ENCODE measurements around the gene EML1. TPM values are rescaled to one million over a fixed set of nuclear protein-coding genes. Genes with fewer than 3 reads are reported as not detected.
A peak's percentile ranks its signal among the peaks of the same experiment; 100 is the strongest.
"Not testable (repeated sequence)": the region's sequence is repeated elsewhere in the genome, so short reads cannot be mapped to it uniquely, and the experiment has no call there.

Gene EML1
- total RNA-seq, 6 experiments from 2014 or later: 3.3 to 6.8 (median 4.5) TPM

DNA sequence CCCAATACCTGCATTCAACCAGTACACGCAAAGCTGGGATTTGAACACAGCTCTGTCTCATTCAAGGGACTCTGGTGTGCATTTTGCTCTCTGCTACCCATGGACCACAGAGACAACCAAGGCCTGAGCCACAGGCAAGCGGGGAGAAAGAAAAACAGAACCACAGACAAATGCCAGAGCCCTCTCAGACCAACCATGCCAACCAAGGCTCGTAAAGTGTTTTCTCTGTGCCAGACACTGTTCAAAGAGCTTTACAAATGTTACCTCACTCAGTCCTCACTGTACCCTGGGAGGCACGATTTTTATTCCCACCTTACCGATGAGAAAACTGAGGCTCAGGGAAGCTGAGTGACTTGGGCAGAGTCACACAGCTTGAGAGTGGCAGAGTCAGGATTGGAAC lies 32.4 kb upstream of the EML1 start:
- ATAC-seq (no peak), DNase-seq (no peak)
- 73% methylated on average over 3 of the region's 5 CpGs for WGBS (ENCODE audit: insufficient coverage, low coverage, low lambda C conversion rate, missing lambda C conversion rate)
- no peaks in the 10 kb centered on the region for H3K27me3 ChIP-seq
- H3K9me3 ChIP-seq: no peaks in the 10 kb centered on the region
- no peak overlapping the region for H3K4me3 ChIP-seq
- peaks cover 0 to 14% (median 3%) of the 10 kb centered on the region in 4 donors for H3K4me1 ChIP-seq
- H3K27ac ChIP-seq: no peak overlapping the region
- no peak for TF ChIP-seq POLR2A (IDR thresholded peaks at IDR 0.05)
- TF ChIP-seq, protein P1, sequence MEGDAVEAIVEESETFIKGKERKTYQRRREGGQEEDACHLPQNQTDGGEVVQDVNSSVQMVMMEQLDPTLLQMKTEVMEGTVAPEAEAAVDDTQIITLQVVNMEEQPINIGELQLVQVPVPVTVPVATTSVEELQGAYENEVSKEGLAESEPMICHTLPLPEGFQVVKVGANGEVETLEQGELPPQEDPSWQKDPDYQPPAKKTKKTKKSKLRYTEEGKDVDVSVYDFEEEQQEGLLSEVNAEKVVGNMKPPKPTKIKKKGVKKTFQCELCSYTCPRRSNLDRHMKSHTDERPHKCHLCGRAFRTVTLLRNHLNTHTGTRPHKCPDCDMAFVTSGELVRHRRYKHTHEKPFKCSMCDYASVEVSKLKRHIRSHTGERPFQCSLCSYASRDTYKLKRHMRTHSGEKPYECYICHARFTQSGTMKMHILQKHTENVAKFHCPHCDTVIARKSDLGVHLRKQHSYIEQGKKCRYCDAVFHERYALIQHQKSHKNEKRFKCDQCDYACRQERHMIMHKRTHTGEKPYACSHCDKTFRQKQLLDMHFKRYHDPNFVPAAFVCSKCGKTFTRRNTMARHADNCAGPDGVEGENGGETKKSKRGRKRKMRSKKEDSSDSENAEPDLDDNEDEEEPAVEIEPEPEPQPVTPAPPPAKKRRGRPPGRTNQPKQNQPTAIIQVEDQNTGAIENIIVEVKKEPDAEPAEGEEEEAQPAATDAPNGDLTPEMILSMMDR (IDR thresholded peaks at IDR 0.05): no peak
- intact Hi-C loops (cut with DNase I): no loop called here
- H3K36me3 ChIP-seq: no peaks in the 10 kb centered on the region

DNA sequence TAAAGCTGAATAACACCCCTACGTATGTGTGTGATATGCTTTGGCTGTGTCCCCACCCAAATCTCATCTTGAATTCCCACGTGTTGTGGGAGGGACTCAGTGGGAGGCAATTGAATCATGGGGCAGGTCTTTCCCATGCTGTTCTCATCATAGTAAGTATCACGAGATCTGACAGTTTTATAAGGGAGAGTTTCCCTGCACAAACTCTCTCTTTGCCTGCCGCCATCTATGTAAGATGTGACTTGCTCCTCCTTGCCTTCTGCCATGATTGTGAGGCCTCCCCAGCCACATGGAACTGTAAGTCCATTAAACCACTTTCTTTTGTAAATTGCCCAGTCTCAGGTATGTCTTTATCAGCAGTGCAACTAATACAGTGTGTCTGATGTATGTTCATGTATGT lies 30.3 kb upstream of the EML1 start:
- H3K27ac ChIP-seq; DNase-seq; ATAC-seq; H3K9me3 ChIP-seq; intact Hi-C loops (cut with DNase I); H3K4me3 ChIP-seq; H3K36me3 ChIP-seq; H3K27me3 ChIP-seq: not testable (repeated sequence)
- 89% methylated on average over 4 of the region's 4 CpGs for WGBS (ENCODE audit: insufficient coverage, low coverage, low lambda C conversion rate, missing lambda C conversion rate)
- H3K4me1 ChIP-seq: peaks cover 0 to 20% (median 7%) of the 10 kb centered on the region in 4 donors

DNA sequence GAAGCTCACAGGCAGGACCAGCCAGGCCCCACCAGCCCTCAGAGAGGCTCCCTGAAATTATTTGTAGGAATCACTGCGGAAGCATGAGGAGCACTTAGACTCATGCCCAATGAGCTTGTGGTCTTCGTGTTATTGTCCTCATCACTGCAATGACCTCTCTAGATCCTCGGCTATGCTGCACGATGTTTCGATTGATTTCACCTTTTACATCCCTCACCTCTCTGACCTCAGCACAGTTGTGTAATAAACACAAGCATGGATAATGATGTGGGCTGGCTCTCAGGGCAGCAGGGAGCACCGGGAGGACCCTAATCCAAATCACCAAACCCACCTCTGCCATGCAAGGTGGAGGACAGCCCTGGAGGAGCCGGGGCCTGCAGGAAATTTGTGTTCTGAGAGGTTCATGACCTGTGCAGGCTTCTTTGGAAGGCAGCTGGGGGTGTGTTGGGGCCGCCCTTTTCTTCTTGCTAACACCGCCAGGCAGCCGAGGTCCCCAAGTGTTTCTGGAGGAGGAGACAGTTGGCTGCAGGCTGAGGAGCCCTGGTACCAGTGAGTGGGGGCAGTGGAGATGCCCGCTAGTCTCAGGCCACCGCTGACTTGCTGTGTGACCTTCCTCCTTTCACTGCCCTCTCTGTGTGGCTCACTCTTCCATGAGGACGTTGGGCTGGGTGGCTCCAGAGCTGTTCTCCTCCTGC lies 29.5 kb upstream of the EML1 start:
- 54% methylated on average over 8 of the region's 13 CpGs for WGBS (ENCODE audit: insufficient coverage, low coverage, low lambda C conversion rate, missing lambda C conversion rate)
- intact Hi-C loops (cut with DNase I): no loop called here
- Histone ChIP-seq H3K9me3 (no peaks in the 10 kb centered on the region), H3K36me3 (no peaks in the 10 kb centered on the region), H3K27me3 (no peaks in the 10 kb centered on the region), H3K4me1 (peaks cover 0 to 20% (median 7%) of the 10 kb centered on the region in 4 donors), H3K4me3 (no peak overlapping the region), H3K27ac (no peak overlapping the region)
- DNase-seq (peak in 2 of 3 donors; percentile 3 to 47), ATAC-seq (peak; percentile 43 to 72 (median 58))
- TF ChIP-seq, protein P1 (IDR thresholded peaks at IDR 0.05): no peak
- TF ChIP-seq POLR2A (IDR thresholded peaks at IDR 0.05): no peak

DNA sequence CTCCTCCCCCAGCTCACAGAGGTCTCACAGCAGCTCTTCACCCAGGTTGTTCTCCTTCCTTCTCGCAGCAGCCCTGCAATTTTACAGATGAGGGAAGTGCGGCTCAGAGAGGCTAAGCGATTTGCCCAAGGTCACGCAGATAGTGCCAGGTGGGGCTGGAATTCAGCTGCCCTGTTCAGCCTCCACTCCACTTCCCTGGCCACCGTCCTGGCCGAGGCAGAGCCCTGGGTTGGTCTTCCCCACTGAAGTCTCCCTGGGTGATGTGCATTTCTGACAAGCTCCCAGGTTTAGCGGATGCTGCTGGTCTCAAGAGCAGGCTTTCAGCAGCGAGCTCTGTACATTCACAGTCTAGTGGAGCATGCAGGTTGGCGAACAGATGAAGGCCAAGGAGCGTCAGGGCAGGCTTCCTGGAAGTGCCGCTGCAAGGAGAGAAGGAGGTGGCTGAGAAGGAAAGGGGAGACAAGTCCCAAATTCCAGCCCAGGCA lies 28.9 kb upstream of the EML1 start:
- Histone ChIP-seq H3K36me3 (no peaks in the 10 kb centered on the region), H3K27me3 (no peaks in the 10 kb centered on the region), H3K27ac (no peak overlapping the region), H3K4me3 (no peak overlapping the region), H3K4me1 (peaks cover 0 to 20% (median 7%) of the 10 kb centered on the region in 4 donors), H3K9me3 (no peaks in the 10 kb centered on the region)
- ATAC-seq (no peak), DNase-seq (peak in 1 of 3 donors; percentile 28)
- TF ChIP-seq, protein P1 (IDR thresholded peaks at IDR 0.05): no peak
- TF ChIP-seq POLR2A (IDR thresholded peaks at IDR 0.05): no peak
- intact Hi-C loops (cut with DNase I): no loop called here
- 45% methylated on average over 2 of the region's 11 CpGs for WGBS (ENCODE audit: insufficient coverage, low coverage, low lambda C conversion rate, missing lambda C conversion rate)

DNA sequence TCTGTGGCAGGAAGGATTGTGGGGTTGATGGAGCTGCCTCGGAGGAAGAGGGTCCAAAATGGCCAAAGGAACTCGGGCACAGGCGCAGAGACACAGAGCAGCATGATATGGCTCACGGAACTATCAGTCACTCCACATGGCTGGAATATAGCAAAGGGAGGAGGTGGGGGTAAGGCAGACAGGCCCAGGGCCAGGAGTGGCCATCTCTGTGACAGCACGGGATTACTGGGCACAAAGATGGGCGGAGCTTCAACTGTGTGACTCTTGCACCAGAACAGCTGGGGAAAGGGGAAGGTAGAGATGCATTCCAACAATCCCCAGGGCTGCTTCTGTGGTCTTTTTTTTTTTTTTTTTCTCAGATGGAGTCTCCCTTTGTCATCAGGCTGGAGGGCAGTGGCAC lies 24.8 kb upstream of the EML1 start:
- Histone ChIP-seq H3K27ac (no peak overlapping the region), H3K36me3 (no peaks in the 10 kb centered on the region), H3K27me3 (no peaks in the 10 kb centered on the region), H3K4me1 (peaks cover 0 to 20% (median 7%) of the 10 kb centered on the region in 4 donors), H3K9me3 (no peaks in the 10 kb centered on the region), H3K4me3 (no peak overlapping the region)
- intact Hi-C loops (cut with DNase I): no loop called here
- 71% methylated on average over 2 of the region's 6 CpGs for WGBS (ENCODE audit: insufficient coverage, low coverage, low lambda C conversion rate, missing lambda C conversion rate)
- DNase-seq (peak in 1 of 3 donors; percentile 22), ATAC-seq (no peak)
- TF ChIP-seq, protein P1 (IDR thresholded peaks at IDR 0.05): no peak
- TF ChIP-seq POLR2A (IDR thresholded peaks at IDR 0.05): no peak

Measured in right lobe of liver (tissue), 6 donors.